SU-DHL-6 (cell line): Measurements from ENCODE around the gene MAL.

Source experiments
- H2AFZ ChIP-seq: fragments of 200-600 bp; sonication (generic); 2 replicates; pipeline ENCODE4 v1.6.1; 2014; ENCODE audit warnings: low read depth, mild to moderate bottlenecking, moderate library complexity, mixed read lengths, antibody characterized with exemption, low read length; ENCODE audit not compliant: severe bottlenecking
- H3F3A ChIP-seq: fragments of 200-600 bp; shearing (Covaris generic); 2 replicates; pipeline ENCODE4 v1.6.0; 2016; ENCODE audit warnings: antibody characterized with exemption, mild to moderate bottlenecking; ENCODE audit not compliant: insufficient read depth
- H3K27ac ChIP-seq: fragments of 200-600 bp; sonication (generic); 2 replicates; pipeline ENCODE4 v1.5.1; 2016; ENCODE audit warnings: low read depth, mild to moderate bottlenecking, low read length, moderate library complexity, mixed read lengths
- H3K27me3 ChIP-seq: fragments of 200-600 bp; sonication (generic), shearing (Covaris generic); 2 replicates; pipeline ENCODE4 v1.6.0; 2014; ENCODE audit warnings: mild to moderate bottlenecking, low read length
- H3K36me3 ChIP-seq: fragments of 200-600 bp; sonication (generic); 2 replicates; pipeline ENCODE4 v1.6.1; 2014; ENCODE audit warnings: mild to moderate bottlenecking, low read length, mixed read lengths
- H3K4me2 ChIP-seq: fragments of 300-600, 200-600 bp; shearing (Covaris generic), sonication (generic); 2 replicates; pipeline ENCODE4 v1.6.0; 2014; ENCODE audit warnings: low read length, low read depth, mild to moderate bottlenecking; ENCODE audit not compliant: poor library complexity, severe bottlenecking
- H3K4me3 ChIP-seq: fragments of 200-600 bp; sonication (generic); 2 replicates; pipeline ENCODE4 v1.5.1; 2014; ENCODE audit warnings: antibody characterized with exemption, low read length, mild to moderate bottlenecking, mixed read lengths; ENCODE audit not compliant: insufficient read depth, poor library complexity, severe bottlenecking
- H3K79me2 ChIP-seq: fragments of 200-600 bp; sonication (generic); 2 replicates; pipeline ENCODE4 v1.6.1; 2014; ENCODE audit warnings: mild to moderate bottlenecking, low read length, moderate library complexity; ENCODE audit not compliant: insufficient read depth
- H3K9ac ChIP-seq: fragments of 200-600 bp; sonication (generic); 2 replicates; pipeline ENCODE4 v1.7.0; 2014; ENCODE audit warnings: mild to moderate bottlenecking, low read length
- H3K9me2 ChIP-seq: fragments of 200-600 bp; sonication (generic); replicated peaks from 2 replicates; pipeline ENCODE4 v1.6.1; 2014; ENCODE audit warnings: low read length; ENCODE audit not compliant: insufficient read depth
- H3K9me3 ChIP-seq: fragments of 200-600 bp; sonication (generic); 2 replicates; pipeline ENCODE4 v1.6.1; 2014; ENCODE audit warnings: low read length, mixed read lengths; ENCODE audit not compliant: insufficient read depth
- H4K20me1 ChIP-seq: fragments of 200-600 bp; sonication (generic); 2 replicates; pipeline ENCODE4 v1.6.1; 2014; ENCODE audit warnings: low read depth, mild to moderate bottlenecking, antibody characterized with exemption, low read length, moderate library complexity, mixed read lengths
- EZH2phosphoT487 ChIP-seq: fragments of 200-600 bp; sonication (generic), shearing (Covaris generic); conservative IDR thresholded peaks from 2 replicates; pipeline ENCODE4 v1.6.1; 2018; ENCODE audit warnings: mild to moderate bottlenecking, antibody characterized with exemption, low read length, moderate library complexity, mixed read lengths
- TF ChIP-seq, protein P1 (sequence below): fragments of 200-600 bp; sonication (generic); IDR thresholded peaks from one replicate; pipeline ENCODE4 v1.5.1; 2017; ENCODE audit warnings: antibody characterized with exemption, mild to moderate bottlenecking, low read length, moderate library complexity; ENCODE audit not compliant: insufficient read depth, poor library complexity, severe bottlenecking

MAL gene

DNA sequence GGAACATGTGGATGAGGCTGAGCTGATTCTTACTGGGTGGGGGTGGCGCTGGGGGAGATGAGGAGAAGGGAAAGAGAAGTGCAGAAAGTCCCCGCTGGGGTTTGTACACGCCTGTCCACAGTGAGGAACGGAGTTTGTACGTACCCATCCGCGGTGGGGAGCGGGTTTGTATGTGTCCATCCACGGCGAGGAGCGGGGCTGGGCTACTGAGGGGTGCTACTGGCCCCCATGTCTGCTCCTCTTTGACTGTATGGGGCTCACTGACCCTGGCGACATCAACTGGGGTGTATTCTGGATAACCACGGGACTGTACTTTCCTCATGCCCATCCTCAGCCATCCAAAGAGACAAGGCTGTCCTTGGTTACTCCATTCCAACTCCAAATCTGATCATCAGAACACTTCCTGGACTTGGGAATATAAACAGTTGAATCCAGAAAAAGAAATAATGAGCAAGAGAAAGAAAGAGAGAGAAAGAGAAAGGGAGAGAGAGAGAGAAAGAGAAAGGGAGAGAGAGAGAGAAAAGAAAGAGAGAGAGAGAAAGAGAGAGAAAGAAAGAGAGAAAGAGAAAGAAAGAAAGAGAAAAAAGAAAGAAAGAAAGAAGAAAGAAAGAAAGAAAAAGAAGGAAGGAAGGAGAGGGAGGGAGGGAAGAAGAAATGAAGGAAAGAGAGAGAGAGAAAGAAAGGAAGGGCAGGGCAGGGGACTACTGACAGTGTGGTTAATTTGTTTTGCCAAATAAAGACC is 21.0 kb downstream of the MAL start:
- Histone ChIP-seq H2AFZ (no peak overlapping the region), H4K20me1 (no peaks in the 10 kb centered on the region), H3F3A (no peaks in the 10 kb centered on the region), H3K9me2 (no peaks in the 10 kb centered on the region), H3K4me3 (no peak overlapping the region), H3K9me3 (no peaks in the 10 kb centered on the region), H3K27me3 (no peaks in the 10 kb centered on the region), H3K27ac (no peak overlapping the region), H3K4me2 (no peak overlapping the region), H3K79me2 (no peaks in the 10 kb centered on the region), H3K36me3 (no peaks in the 10 kb centered on the region), H3K9ac (no peak overlapping the region)
- TF ChIP-seq, protein P1, sequence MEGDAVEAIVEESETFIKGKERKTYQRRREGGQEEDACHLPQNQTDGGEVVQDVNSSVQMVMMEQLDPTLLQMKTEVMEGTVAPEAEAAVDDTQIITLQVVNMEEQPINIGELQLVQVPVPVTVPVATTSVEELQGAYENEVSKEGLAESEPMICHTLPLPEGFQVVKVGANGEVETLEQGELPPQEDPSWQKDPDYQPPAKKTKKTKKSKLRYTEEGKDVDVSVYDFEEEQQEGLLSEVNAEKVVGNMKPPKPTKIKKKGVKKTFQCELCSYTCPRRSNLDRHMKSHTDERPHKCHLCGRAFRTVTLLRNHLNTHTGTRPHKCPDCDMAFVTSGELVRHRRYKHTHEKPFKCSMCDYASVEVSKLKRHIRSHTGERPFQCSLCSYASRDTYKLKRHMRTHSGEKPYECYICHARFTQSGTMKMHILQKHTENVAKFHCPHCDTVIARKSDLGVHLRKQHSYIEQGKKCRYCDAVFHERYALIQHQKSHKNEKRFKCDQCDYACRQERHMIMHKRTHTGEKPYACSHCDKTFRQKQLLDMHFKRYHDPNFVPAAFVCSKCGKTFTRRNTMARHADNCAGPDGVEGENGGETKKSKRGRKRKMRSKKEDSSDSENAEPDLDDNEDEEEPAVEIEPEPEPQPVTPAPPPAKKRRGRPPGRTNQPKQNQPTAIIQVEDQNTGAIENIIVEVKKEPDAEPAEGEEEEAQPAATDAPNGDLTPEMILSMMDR = no peak
- no peak for TF ChIP-seq EZH2phosphoT487

DNA sequence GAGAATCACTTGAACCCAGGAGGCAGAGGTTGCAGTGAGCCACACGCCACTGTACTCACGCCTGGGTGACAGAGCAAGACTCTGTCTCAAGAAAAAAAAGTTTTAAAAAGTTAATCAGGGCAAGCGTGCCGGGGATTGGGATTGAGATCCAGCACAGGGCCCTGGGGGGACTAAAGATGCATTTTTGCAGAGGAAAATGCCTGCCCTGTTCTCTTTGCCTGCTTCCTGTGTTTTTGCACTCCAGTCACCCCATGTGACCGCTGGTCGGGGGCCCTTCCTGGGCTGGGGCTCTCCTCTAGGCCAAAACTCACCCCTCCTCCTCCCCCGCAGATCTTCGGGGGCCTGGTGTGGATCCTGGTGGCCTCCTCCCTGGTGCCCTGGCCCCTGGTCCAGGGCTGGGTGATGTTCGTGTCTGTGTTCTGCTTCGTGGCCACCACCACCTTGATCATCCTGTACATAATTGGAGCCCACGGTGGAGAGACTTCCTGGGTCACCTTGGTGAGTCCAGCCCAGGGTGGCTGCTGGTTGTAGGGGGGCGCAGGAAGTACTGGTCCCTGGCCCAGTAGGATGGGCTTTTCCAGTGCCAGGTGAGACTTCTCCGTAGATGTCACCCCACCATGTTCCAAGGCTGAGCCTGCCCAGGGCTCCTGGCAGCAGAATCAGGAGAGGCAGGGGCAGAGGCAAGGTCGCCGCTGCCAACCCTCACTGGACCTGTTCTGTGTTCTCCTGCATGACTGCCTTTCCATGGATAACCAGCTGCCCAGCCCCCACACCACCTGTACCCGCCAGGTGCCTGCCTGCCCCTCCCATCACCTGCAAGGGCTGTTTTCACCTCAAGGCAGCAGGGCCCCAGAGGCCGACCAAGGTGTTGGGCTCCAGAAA is 22.4 kb downstream of the MAL start:
- no peak overlapping the region for H2AFZ ChIP-seq
- no peaks in the 10 kb centered on the region for H3K79me2 ChIP-seq
- H3K27me3 ChIP-seq = no peaks in the 10 kb centered on the region
- no peak overlapping the region for H3K4me3 ChIP-seq
- no peaks in the 10 kb centered on the region for H3K9me2 ChIP-seq
- H3K9me3 ChIP-seq = no peaks in the 10 kb centered on the region
- H3K36me3 ChIP-seq = no peaks in the 10 kb centered on the region
- no peak overlapping the region for H3K9ac ChIP-seq
- no peak overlapping the region for H3K27ac ChIP-seq
- H3K4me2 ChIP-seq = no peak overlapping the region
- H3F3A ChIP-seq = no peaks in the 10 kb centered on the region
- TF ChIP-seq EZH2phosphoT487 = no peak
- TF ChIP-seq, protein P1 = no peak
- H4K20me1 ChIP-seq = no peaks in the 10 kb centered on the region

DNA sequence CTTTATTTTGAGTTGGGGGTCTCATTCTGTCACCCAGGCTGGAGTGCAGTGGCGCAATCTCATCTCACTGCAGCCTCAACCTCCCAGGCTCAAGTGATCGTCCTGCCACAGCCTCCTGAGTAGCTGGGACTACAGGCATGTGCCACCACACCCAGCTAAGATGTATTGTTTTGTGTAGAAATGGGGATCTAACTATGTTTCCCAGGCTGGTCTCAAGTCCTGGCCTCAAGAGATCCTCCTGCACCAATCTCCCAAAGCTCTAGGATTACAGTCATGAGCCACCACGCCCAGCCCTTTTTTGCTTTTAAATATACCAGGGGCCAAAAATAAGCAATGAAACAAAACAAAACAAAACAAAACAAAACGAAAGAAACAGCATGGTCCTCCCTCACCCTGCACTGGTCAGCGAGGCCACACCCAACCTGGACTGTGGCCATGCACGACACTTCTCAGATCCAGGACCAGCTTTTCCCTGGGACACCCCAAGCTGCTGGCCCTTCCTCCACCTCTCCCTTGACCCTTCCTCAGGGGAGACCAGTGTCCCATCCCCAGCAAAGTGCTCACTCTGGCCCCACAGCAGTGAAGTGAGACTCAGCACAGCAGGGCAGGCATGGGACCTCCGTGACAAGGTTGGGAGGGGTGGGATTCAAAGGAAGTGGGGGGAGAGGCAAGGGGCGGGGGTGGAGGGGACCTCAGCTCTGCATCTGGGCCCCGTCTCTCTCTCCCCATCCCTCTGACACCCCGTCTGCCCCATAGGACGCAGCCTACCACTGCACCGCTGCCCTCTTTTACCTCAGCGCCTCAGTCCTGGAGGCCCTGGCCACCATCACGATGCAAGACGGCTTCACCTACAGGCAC is 23.5 kb downstream of the MAL start:
- H3K36me3 ChIP-seq = no peaks in the 10 kb centered on the region

More for the DNA sequence above, 23.5 kb downstream of the MAL start:
- Histone ChIP-seq H3K27me3 (no peaks in the 10 kb centered on the region), H2AFZ (no peak overlapping the region), H3K4me3 (no peak overlapping the region), H3K79me2 (no peaks in the 10 kb centered on the region), H3K4me2 (no peak overlapping the region), H3K27ac (no peak overlapping the region), H3K9me2 (no peaks in the 10 kb centered on the region), H4K20me1 (no peaks in the 10 kb centered on the region), H3K9me3 (no peaks in the 10 kb centered on the region), H3K9ac (no peak overlapping the region), H3F3A (no peaks in the 10 kb centered on the region)
- TF ChIP-seq EZH2phosphoT487 = no peak
- TF ChIP-seq, protein P1 = no peak
